NB4 (cell line): ENCODE results near the gene SF3A1.

ENCODE experiments used
- MAX ChIP-seq: IDR thresholded peaks from 2 replicates; pipeline ENCODE4 v1.6.1; 2011; ENCODE audit warnings: low read depth, low read length
- TF ChIP-seq, protein P1 (sequence below): IDR thresholded peaks from one replicate; pipeline ENCODE4 v1.5.1; 2012; ENCODE audit warnings: low read depth, low read length

- TF ChIP-seq, protein P1, sequence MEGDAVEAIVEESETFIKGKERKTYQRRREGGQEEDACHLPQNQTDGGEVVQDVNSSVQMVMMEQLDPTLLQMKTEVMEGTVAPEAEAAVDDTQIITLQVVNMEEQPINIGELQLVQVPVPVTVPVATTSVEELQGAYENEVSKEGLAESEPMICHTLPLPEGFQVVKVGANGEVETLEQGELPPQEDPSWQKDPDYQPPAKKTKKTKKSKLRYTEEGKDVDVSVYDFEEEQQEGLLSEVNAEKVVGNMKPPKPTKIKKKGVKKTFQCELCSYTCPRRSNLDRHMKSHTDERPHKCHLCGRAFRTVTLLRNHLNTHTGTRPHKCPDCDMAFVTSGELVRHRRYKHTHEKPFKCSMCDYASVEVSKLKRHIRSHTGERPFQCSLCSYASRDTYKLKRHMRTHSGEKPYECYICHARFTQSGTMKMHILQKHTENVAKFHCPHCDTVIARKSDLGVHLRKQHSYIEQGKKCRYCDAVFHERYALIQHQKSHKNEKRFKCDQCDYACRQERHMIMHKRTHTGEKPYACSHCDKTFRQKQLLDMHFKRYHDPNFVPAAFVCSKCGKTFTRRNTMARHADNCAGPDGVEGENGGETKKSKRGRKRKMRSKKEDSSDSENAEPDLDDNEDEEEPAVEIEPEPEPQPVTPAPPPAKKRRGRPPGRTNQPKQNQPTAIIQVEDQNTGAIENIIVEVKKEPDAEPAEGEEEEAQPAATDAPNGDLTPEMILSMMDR: no peak
- no peak for TF ChIP-seq MAX
Measured at GRCh38 chr22:30325724-30326254, 30.9 kb downstream of the SF3A1 start.
